ENCODE data around the gene GABRR1.

The GABRR1 gene

DNA sequence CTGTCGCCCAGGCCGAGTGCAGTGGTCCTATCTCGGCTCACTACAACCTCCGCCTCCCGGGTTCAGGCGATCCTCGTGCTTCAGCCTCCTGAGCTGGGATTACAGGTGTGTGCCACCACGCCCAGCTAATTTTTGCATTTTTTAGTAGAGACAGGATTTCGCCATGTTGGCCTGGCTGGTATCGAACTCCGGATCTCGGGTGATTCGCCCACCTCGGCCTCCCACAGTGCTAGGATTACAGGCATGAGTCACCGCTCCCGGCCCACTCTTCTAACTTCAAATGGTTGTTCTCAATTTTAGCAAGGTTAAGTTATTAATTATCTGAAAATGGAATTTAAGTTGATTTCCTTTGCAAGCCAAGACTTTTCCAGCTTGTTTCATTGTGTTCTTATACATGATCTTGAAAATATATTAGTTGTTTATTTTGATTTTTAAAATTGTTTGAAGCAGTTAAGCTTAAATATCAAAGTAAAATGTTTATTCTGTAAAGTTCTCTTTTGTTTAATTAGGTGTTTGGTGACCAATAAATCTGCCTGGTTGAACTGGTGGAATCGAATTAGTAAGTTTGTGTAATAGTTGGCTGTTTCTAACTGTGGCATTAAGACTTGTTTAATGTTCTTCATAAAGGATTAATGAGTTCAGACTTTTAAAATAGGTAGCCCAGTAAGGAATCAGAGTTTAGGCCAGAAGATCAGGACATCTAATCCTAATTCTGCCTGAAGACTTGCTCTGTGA is 69.0 kb downstream of the GABRR1 start:
- no peak overlapping the region for H3K4me3 ChIP-seq (replicated peaks in 1 of 2; ENCODE audit: low read depth in 2 of 2, low read length in 2 of 2)
- TF ChIP-seq CTCF (IDR thresholded peaks at IDR 0.05; ENCODE audit: low read depth, low read length), result no peak
- peak in 1 of 2 donors; percentile 5 for DNase-seq (ENCODE audit: low read depth in 2 of 2)

DNA sequence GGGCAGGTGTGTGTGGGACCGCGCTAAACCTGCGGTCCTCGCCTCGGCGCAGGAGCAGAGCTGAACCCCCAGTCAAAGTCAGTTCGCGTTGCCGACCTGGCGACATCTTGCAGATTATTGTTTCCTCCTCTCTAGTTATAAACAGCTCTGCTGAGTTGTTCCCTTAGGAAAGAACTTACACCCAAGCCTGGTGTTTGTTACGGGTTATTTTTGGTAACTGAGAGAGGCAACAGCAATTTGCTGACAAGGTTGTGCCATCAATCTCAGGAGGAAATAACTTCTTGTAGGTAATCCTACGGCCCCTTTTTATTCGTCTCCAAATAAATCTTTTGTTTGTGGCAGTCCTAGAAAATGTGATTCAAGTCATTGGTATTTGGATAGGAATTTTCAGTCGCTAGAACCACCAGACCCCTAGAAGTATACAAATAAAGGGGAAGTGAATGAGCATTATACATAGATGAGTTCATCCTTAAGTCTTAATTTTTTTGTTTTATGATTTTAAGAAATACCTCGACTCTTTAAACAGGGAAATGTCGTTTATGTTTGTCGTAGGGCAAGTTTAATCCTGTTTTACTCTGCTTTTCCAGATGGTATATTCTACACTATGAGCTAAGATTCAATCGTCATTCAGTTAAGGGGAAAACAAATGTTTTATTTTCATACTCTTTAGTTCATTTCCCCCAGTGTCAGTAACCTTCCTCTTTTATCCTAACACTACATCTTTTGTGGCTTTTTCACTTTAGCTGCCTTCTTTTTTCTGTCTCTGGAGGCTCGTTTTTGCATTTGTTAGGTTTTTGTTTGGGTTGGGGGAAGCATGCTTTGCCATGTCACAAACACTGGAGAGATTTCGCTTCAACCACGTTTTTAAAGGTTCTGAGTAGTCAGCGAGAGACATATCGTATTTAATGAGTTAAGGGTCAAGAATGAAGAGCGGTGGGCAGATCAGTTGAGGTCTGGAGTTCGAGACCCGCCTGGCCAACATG is 70.1 kb downstream of the GABRR1 start:
- peak; percentile 45 to 62 for DNase-seq (ENCODE audit: low read depth in 2 of 2)
- H3K4me3 ChIP-seq (replicated peaks in 1 of 2; ENCODE audit: low read depth in 2 of 2, low read length in 2 of 2), result peak overlapping the region; percentile 47 to 61
- no peak for TF ChIP-seq CTCF (IDR thresholded peaks at IDR 0.05; ENCODE audit: low read depth, low read length)

DNA sequence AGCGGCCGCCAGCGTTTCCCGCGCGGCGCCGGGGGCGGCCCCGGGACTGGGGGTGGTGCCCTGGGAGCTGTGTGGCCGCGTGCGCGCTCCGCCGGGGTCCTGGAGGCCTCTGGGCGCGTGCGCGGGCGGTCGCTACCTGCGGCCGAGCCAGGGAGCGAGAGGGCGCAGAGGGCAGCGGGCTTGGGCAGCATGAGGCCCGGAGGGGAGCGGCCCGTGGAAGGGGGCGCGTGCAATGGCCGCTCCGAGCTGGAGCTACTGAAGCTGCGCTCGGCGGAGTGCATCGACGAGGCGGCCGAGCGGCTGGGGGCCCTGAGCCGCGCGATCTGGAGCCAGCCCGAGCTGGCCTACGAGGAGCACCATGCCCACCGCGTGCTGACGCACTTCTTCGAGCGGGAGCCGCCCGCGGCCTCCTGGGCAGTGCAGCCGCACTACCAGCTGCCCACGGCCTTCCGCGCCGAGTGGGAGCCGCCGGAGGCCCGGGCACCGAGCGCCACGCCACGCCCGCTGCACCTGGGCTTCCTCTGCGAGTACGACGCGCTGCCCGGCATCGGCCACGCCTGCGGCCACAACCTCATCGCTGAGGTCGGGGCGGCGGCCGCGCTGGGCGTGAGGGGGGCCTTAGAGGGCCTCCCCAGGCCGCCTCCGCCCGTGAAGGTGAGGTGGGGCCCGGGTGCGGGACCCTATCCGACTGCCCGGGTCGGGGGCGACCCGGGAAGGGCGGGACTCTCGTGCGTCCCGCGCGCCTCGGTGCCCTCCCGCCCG is 71.0 kb downstream of the GABRR1 start, which contains the start of gene PM20D2:
PM20D2 (plus strand) TSS at position 100 of the 762 bp plus-strand sequence; CDS start at position 190, 90 bp downstream.
- peak; percentile 18 to 44 for DNase-seq (ENCODE audit: low read depth in 2 of 2)

GRCh38 chr6:89145091-89145955 is 71.8 kb downstream of the GABRR1 start:
- peak; percentile 29 for DNase-seq (ENCODE audit: low read depth in 2 of 2)
- H3K4me3 ChIP-seq (replicated peaks in 1 of 2; ENCODE audit: low read depth in 2 of 2, low read length in 2 of 2), result peak overlapping the region; percentile 47 to 61
- TF ChIP-seq CTCF (IDR thresholded peaks at IDR 0.05; ENCODE audit: low read depth, low read length), result no peak

More for the DNA sequence above, 71.0 kb downstream of the GABRR1 start, which contains the start of gene PM20D2:
- no peak for TF ChIP-seq CTCF (IDR thresholded peaks at IDR 0.05; ENCODE audit: low read depth, low read length)
- H3K4me3 ChIP-seq (replicated peaks in 1 of 2; ENCODE audit: low read depth in 2 of 2, low read length in 2 of 2), result peak within 1 kb of the TSS; percentile 47 to 61

DNA sequence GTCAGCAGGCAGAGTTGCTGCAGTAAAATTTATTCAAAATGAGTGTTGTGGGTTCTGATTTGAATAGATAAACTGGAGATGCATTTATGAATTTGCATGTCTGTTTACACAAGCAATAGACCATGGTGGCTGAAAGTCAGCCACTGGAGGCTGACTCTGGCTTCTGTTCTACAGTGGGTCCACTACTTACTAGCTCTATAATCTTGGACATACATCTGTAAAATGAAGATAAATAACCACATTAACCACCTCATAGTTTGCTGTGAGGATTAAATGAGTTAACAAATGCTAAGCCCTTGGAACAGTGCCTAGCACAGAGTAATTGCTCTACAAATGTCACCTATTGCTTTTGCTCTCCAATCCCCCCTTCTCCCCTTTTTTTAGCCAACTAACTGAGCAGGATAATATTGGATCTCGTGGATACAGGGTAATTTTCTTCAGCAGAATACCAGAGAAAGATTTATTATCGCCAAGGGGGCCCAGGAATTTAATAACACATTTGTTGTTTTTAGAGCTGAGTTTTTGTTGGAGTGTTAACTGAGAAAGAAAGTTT is 72.7 kb downstream of the GABRR1 start:
- no peak for DNase-seq (ENCODE audit: low read depth in 2 of 2)
- H3K4me3 ChIP-seq (replicated peaks in 1 of 2; ENCODE audit: low read depth in 2 of 2, low read length in 2 of 2), result no peak overlapping the region
- TF ChIP-seq CTCF (IDR thresholded peaks at IDR 0.05; ENCODE audit: low read depth, low read length), result no peak

All from cardiac fibroblast (primary cell).